GM23338 (cell line): Measurements from ENCODE around the gene CELA3A. TPM values are rescaled to one million over a fixed set of nuclear protein-coding genes. Genes with fewer than 3 reads are reported as not detected.

Source experiments
- ATAC-seq: fragments of 200-7000 bp; cut with Tn5 transposase; 3 replicates; pipeline ENCODE4 v1.9.1; 2020
- DNase-seq: peaks from one replicate; pipeline ENCODE4 v3.0.0-alpha.2; 2015; ENCODE audit warnings: low spot score
- H2AFZ ChIP-seq: fragments of 200-600 bp; sonication (generic); 2 replicates; pipeline ENCODE4 v1.8.0; 2016; ENCODE audit warnings: antibody characterized with exemption, mild to moderate bottlenecking, moderate library complexity
- H3F3A ChIP-seq: fragments of 200-600 bp; sonication (generic); replicated peaks from 2 replicates; pipeline ENCODE4 v1.8.0; 2017; ENCODE audit warnings: antibody characterized with exemption, mixed run types, low read depth
- H3K27ac ChIP-seq: fragments of 200-600 bp; sonication (generic); 2 replicates; pipeline ENCODE4 v1.6.1; 2016; ENCODE audit warnings: low read depth
- H3K27me3 ChIP-seq: fragments of 200-600 bp; sonication (generic); 2 replicates; pipeline ENCODE4 v1.8.0; 2016; ENCODE audit warnings: mild to moderate bottlenecking, mixed run types, moderate library complexity; ENCODE audit not compliant: insufficient read depth
- H3K36me3 ChIP-seq: fragments of 200-600 bp; sonication (generic); 2 replicates; pipeline ENCODE4 v1.8.0; 2016; ENCODE audit warnings: mild to moderate bottlenecking; ENCODE audit not compliant: insufficient read depth
- H3K4me1 ChIP-seq: fragments of 200-600 bp; sonication (generic); 2 replicates; pipeline ENCODE4 v1.8.0; 2016; ENCODE audit warnings: mild to moderate bottlenecking, moderate library complexity; ENCODE audit not compliant: insufficient read depth
- H3K4me2 ChIP-seq: fragments of 200-600 bp; sonication (generic); 2 replicates; pipeline ENCODE4 v1.7.1; 2017; ENCODE audit warnings: mixed run types
- H3K4me3 ChIP-seq: fragments of 200-600 bp; sonication (generic); 2 replicates; pipeline ENCODE4 v1.6.1; 2016; ENCODE audit warnings: mixed run types
- H3K79me2 ChIP-seq: fragments of 200-600 bp; sonication (generic); replicated peaks from 2 replicates; pipeline ENCODE4 v1.8.0; 2017; ENCODE audit warnings: mild to moderate bottlenecking; ENCODE audit not compliant: insufficient read depth
- H3K9me2 ChIP-seq: fragments of 200-600 bp; sonication (generic); 2 replicates; pipeline ENCODE4 v1.8.0; 2017; ENCODE audit not compliant: insufficient read depth
- H4K20me1 ChIP-seq: fragments of 200-600 bp; sonication (generic); replicated peaks from 2 replicates; pipeline ENCODE4 v1.8.0; 2017; ENCODE audit warnings: mild to moderate bottlenecking; ENCODE audit not compliant: insufficient read depth
- H3K27ac Mint-ChIP-seq: 2 replicates; pipeline ENCODE4 v1.8.0; 2020; ENCODE audit warnings: inconsistent platforms, mild to moderate bottlenecking, moderate library complexity, mixed read lengths
- H3K27me3 Mint-ChIP-seq: 3 replicates; pipeline ENCODE4 v1.8.0; 2022; ENCODE audit warnings: low read depth, mild to moderate bottlenecking, moderate library complexity, mixed read lengths, inconsistent platforms; ENCODE audit not compliant: insufficient read depth, poor library complexity
- H3K36me3 Mint-ChIP-seq: 3 replicates; pipeline ENCODE4 v1.8.0; 2021; ENCODE audit warnings: low read depth, mild to moderate bottlenecking, inconsistent platforms, moderate library complexity, mixed read lengths
- H3K4me1 Mint-ChIP-seq: 3 replicates; pipeline ENCODE4 v1.8.0; 2020; ENCODE audit warnings: mild to moderate bottlenecking, inconsistent platforms, mixed read lengths
- H3K4me3 Mint-ChIP-seq: 3 replicates; pipeline ENCODE4 v1.8.0; 2021; ENCODE audit warnings: moderate library complexity, mild to moderate bottlenecking, inconsistent platforms, mixed read lengths
- H3K9me3 Mint-ChIP-seq: 3 replicates; pipeline ENCODE4 v1.8.0; 2020; ENCODE audit warnings: moderate library complexity, mild to moderate bottlenecking, inconsistent platforms, mixed read lengths
- CREB1 ChIP-seq: fragments of 250-450 bp; sonication (Bioruptor Pico); IDR thresholded peaks from 2 replicates; pipeline ENCODE4 v1.5.0; 2020; ENCODE audit warnings: low read depth, mild to moderate bottlenecking, moderate library complexity
- CTCF ChIP-seq, 2 experiments: fragments of 200-600 bp in 1 of 2; sonication (generic) in 1 of 2; conservative IDR thresholded peaks; 2 replicates each; pipeline versions ENCODE4 v1.5.1 to v1.6.1; 2016 to 2017; ENCODE audit warnings: antibody characterized with exemption in 2 of 2, low read depth in 2 of 2, mild to moderate bottlenecking in 2 of 2, moderate library complexity in 1 of 2
- ETS1 ChIP-seq: IDR thresholded peaks from 2 replicates; pipeline ENCODE4 v1.6.1; 2016; ENCODE audit warnings: antibody characterized with exemption
- EZH2 ChIP-seq: fragments of 200-600 bp; sonication (generic); IDR thresholded peaks from one replicate; pipeline ENCODE4 v1.8.0; 2017; ENCODE audit warnings: antibody characterized with exemption, mild to moderate bottlenecking, low read depth; ENCODE audit not compliant: unreplicated experiment
- EZH2phosphoT487 ChIP-seq: fragments of 200-600 bp; sonication (generic); IDR thresholded peaks from one replicate; pipeline ENCODE4 v1.8.1; 2018; ENCODE audit warnings: antibody characterized with exemption; ENCODE audit not compliant: unreplicated experiment
- JUNB ChIP-seq: IDR thresholded peaks from one replicate; pipeline ENCODE4 v1.6.1; 2016; ENCODE audit warnings: antibody characterized with exemption; ENCODE audit not compliant: unreplicated experiment
- NANOG ChIP-seq: IDR thresholded peaks from 2 replicates; pipeline ENCODE4 v1.6.1; 2016; ENCODE audit warnings: antibody characterized with exemption, borderline replicate concordance
- REST ChIP-seq: IDR thresholded peaks from one replicate; pipeline ENCODE4 v1.6.1; 2018; ENCODE audit warnings: antibody characterized with exemption; ENCODE audit not compliant: unreplicated experiment
- STAT1 ChIP-seq: IDR thresholded peaks from one replicate; pipeline ENCODE4 v1.6.1; 2016; ENCODE audit warnings: antibody characterized with exemption; ENCODE audit not compliant: unreplicated experiment
- ZNF114 ChIP-seq: fragments of 250-450 bp; sonication (Bioruptor Pico); IDR thresholded peaks from 2 replicates; pipeline ENCODE4 v1.5.0; 2020; ENCODE audit warnings: mild to moderate bottlenecking, moderate library complexity
- ZNF331 ChIP-seq: fragments of 250-450 bp; sonication (Bioruptor Pico); IDR thresholded peaks from 2 replicates; pipeline ENCODE4 v1.5.0; 2020; ENCODE audit warnings: low read depth, mild to moderate bottlenecking, moderate library complexity
- polyA plus RNA-seq: library from polyadenylated mRNA; unstranded; fragments of >200 nt; fragmentation: Nextera tagmentation; extraction: Ambion mirVana; gene quantifications from 2 replicates; pipeline ENCODE4 v1.2.1, GENCODE V29; 2016
- total RNA-seq: library from RNA; depleted of rRNA; stranded (reverse); fragments of >200 nt; shearing (Covaris generic); gene quantifications from 2 replicates; pipeline ENCODE4 v1.2.3, GENCODE V29; 2014

Gene CELA3A
- total and polyA plus RNA-seq, 2 experiments from 2014 or later: not detected

DNA sequence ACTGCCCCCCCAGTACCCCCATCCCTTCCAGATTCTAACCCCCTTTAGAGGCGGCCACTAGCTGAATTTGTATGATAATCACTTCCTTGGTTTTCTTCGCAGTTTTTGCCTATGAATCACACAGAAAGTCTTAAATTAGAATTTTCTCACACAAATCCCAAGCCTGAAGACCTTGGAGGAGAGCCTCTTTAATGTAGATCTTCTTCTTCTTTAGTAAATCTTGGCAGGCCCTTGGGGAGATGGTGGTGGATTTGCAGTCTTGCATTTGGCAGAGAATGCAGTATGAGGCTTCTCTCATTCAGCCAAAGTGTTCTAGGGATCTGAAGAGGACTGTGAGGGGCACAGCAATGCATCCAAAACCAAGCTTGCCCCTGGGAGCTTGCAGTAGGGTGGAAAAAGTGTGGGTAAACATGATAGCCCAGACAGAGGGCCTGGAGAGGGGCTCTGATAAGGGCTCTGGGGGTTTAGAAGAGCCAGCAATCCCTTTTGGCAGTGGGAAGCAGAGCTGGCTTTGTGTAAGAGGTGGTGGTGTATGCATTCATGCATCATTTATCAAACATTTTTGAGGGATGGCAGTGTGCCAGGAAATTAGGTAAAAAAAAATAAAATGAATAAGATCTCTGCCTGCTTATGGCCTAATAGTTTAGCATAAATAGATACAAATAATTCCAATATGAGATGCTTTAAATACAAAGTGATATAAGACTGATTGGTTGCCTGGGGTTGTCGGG lies 43.4 kb downstream of the CELA3A start (continued):
- TF ChIP-seq CTCF (conservative IDR thresholded peaks at IDR 0.05; ENCODE audit: low read depth in 2 of 2) (no peak), ZNF114 (CRISPR knock-in tag) (no peak), STAT1 (no peak), JUNB (no peak), ZNF331 (no peak), EZH2 (no peak), EZH2phosphoT487 (no peak), CREB1 (CRISPR knock-in tag) (no peak), ETS1 (no peak), REST (no peak), NANOG (no peak)

GRCh38 chr1:22045604-22046228 lies 44.3 kb downstream of the CELA3A start:
- Mint-ChIP-seq H3K36me3 (no peaks in the 10 kb centered on the region), H3K27ac (no peak overlapping the region), H3K27me3 (peaks cover 9% of the 10 kb centered on the region), H3K4me3 (no peak overlapping the region), H3K9me3 (0 out of 3 replicates have a peak, but pooled peaks cover 4% of the 10 kb centered on the region), H3K4me1 (peaks cover 25% of the 10 kb centered on the region)
- no peak for ATAC-seq
- Histone ChIP-seq H4K20me1 (no peaks in the 10 kb centered on the region), H3K4me1 (peaks cover 11% of the 10 kb centered on the region), H3K27ac (no peak overlapping the region), H3F3A (0 out of 2 replicates have a peak, but pooled peaks cover 6% of the 10 kb centered on the region), H3K79me2 (no peaks in the 10 kb centered on the region), H3K36me3 (no peaks in the 10 kb centered on the region), H2AFZ (no peak overlapping the region), H3K27me3 (no peaks in the 10 kb centered on the region), H3K4me3 (no peak overlapping the region), H3K4me2 (no peak overlapping the region), H3K9me2 (no peaks in the 10 kb centered on the region)
- no peak for TF ChIP-seq EZH2
- no peak for DNase-seq
